IMR-90 (cell line): ENCODE measurements around the gene SIK3.

Experiments used
- BHLHE40 ChIP-seq: fragments of 150-350 bp; IDR thresholded peaks from 2 replicates; pipeline ENCODE4 v1.6.1; 2016; ENCODE audit warnings: mild to moderate bottlenecking, low read depth, low read length
- MXI1 ChIP-seq: IDR thresholded peaks from 2 replicates; pipeline ENCODE4 v1.6.1; 2012; ENCODE audit warnings: low read depth, mild to moderate bottlenecking, low read length, moderate library complexity, borderline replicate concordance

DNA sequence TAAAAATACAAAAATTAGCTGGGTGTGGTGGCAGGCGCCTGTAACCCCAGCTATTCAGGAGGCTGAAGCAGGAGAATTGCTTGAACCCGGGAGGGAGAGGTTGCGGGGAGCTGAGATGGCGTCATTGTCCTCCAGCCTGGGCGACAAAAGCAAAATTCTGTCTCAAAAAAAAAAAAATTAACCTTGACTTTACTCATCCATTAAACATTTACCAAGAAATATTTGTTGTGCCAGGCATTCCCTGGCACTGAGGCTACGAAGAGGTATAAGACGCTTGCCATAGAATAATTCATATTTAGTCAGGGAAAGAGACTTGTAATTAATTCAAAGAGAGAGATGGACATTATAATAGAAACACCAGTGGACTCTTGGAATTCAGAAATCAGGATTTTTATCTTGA is 32.7 kb upstream of the SIK3 start:
- TF ChIP-seq MXI1 (no peak), BHLHE40 (no peak)
